Measurements from ENCODE around the gene GPC5. TPM values are rescaled to one million over a fixed set of nuclear protein-coding genes. Genes with fewer than 3 reads are reported as not detected.

GPC5 gene
- total RNA-seq, 1 donor from 2014 or later: 2.5 TPM

GRCh38 chr13:92821324-92821723 is 1422.9 kb downstream of the GPC5 start:
- Mint-ChIP-seq H3K27ac (no peak overlapping the region), H3K4me3 (no peak overlapping the region), H3K4me1 (peaks cover 23% of the 10 kb centered on the region), H3K36me3 (no peaks in the 10 kb centered on the region), H3K9me3 (peaks cover 4% of the 10 kb centered on the region), H3K27me3 (ENCODE audit: low read depth) (no peaks in the 10 kb centered on the region)
- DNase-seq (ENCODE audit: low spot score in 2 of 2, unreplicated experiment in 2 of 2): no peak
- no peak for TF ChIP-seq CTCF (IDR thresholded peaks at IDR 0.05; ENCODE audit: unreplicated experiment)

GRCh38 chr13:92823059-92823458 is 1424.6 kb downstream of the GPC5 start:
- H3K27ac Mint-ChIP-seq: no peak overlapping the region
- H3K4me1 Mint-ChIP-seq: peaks cover 32% of the 10 kb centered on the region
- no peaks in the 10 kb centered on the region for H3K27me3 Mint-ChIP-seq (ENCODE audit: low read depth)
- no peak for DNase-seq (ENCODE audit: low spot score in 2 of 2, unreplicated experiment in 2 of 2)
- no peak overlapping the region for H3K4me3 Mint-ChIP-seq
- H3K9me3 Mint-ChIP-seq: peaks cover 11% of the 10 kb centered on the region
- no peaks in the 10 kb centered on the region for H3K36me3 Mint-ChIP-seq
- TF ChIP-seq CTCF (IDR thresholded peaks at IDR 0.05; ENCODE audit: unreplicated experiment): no peak

DNA sequence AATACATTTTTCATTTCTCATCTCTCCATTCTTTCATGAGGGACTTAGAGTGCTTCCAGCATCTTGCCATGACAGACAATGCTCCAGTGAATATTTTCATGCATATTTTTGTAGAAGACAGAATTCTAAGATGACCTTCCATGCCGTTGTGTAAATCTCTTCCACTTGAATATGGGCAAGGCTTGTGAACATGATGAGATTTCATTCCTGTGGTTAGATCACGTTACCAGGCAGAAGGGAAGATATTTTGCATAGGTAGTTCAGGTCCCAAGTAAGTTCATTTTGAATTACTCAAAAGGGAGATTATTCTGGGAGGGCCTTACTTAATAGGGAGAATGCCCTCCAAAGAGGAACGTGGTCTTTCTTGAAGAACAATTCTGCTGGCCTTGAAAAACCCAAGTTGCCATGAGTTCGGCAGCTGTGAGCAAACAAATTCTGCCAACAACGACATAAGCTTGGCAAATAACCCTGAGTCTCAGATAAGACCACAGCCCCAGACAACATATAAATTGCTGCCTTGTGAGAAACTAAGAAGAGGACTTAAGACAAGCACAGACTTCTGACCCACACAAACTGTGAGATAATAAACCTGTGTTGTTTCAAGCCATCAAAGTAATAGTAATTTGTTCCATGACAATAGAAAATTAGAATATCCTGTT is 1427.6 kb downstream of the GPC5 start:
- H3K9me3 Mint-ChIP-seq: peaks cover 11% of the 10 kb centered on the region
- no peak overlapping the region for H3K4me3 Mint-ChIP-seq
- H3K36me3 Mint-ChIP-seq: no peaks in the 10 kb centered on the region
- no peak for DNase-seq (ENCODE audit: low spot score in 2 of 2, unreplicated experiment in 2 of 2)
- TF ChIP-seq CTCF (IDR thresholded peaks at IDR 0.05; ENCODE audit: unreplicated experiment): no peak
- H3K27ac Mint-ChIP-seq: no peak overlapping the region
- H3K27me3 Mint-ChIP-seq (ENCODE audit: low read depth): no peaks in the 10 kb centered on the region
- peaks cover 40% of the 10 kb centered on the region for H3K4me1 Mint-ChIP-seq

DNA sequence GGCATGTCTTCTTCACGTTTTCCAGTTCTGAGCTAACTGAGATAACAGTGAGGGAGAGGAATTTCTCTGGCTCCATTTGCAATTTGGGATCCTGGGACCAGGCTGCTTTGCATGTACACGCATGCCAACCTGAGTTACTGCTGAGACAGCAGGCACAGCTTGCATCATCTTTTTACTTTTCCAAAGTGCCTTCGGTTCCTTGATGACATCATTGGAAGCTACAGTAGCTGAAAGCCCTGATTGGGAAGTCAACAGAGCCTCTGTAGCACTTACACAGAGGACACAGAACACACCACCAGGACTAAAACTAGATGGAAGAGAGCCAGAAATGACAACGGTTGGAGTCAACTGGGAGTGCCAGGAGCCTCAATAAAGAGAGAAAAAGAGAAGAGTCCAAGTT is 1429.1 kb downstream of the GPC5 start:
- H3K36me3 Mint-ChIP-seq: no peaks in the 10 kb centered on the region
- H3K9me3 Mint-ChIP-seq: peaks cover 11% of the 10 kb centered on the region
- H3K4me3 Mint-ChIP-seq: no peak overlapping the region
- H3K27me3 Mint-ChIP-seq (ENCODE audit: low read depth): no peaks in the 10 kb centered on the region
- H3K27ac Mint-ChIP-seq: no peak overlapping the region
- H3K4me1 Mint-ChIP-seq: peaks cover 28% of the 10 kb centered on the region
- TF ChIP-seq CTCF (IDR thresholded peaks at IDR 0.05; ENCODE audit: unreplicated experiment): no peak
- DNase-seq (ENCODE audit: low spot score in 2 of 2, unreplicated experiment in 2 of 2): no peak

- Mint-ChIP-seq H3K36me3 (no peaks in the 10 kb centered on the region), H3K4me1 (peaks cover 29% of the 10 kb centered on the region), H3K27me3 (ENCODE audit: low read depth) (no peaks in the 10 kb centered on the region), H3K27ac (no peak overlapping the region), H3K9me3 (peaks cover 11% of the 10 kb centered on the region), H3K4me3 (no peak overlapping the region)
- no peak for DNase-seq (ENCODE audit: low spot score in 2 of 2, unreplicated experiment in 2 of 2)
- no peak for TF ChIP-seq CTCF (IDR thresholded peaks at IDR 0.05; ENCODE audit: unreplicated experiment)
These were observed 1431.5 kb downstream of the GPC5 start for GRCh38 chr13:92829930-92830329.

GRCh38 chr13:92830821-92831220 is 1432.4 kb downstream of the GPC5 start:
- TF ChIP-seq CTCF (IDR thresholded peaks at IDR 0.05; ENCODE audit: unreplicated experiment): no peak
- Mint-ChIP-seq H3K9me3 (peaks cover 11% of the 10 kb centered on the region), H3K4me1 (peaks cover 28% of the 10 kb centered on the region), H3K4me3 (no peak overlapping the region), H3K27ac (no peak overlapping the region), H3K36me3 (no peaks in the 10 kb centered on the region), H3K27me3 (ENCODE audit: low read depth) (no peaks in the 10 kb centered on the region)
- DNase-seq (ENCODE audit: low spot score in 2 of 2, unreplicated experiment in 2 of 2): no peak
